GM23338 (cell line): Measurements from ENCODE around the gene SRSF3.

Source experiments
- CREB1 ChIP-seq: fragments of 250-450 bp; sonication (Bioruptor Pico); IDR thresholded peaks from 2 replicates; pipeline ENCODE4 v1.5.0; 2020; ENCODE audit warnings: low read depth, mild to moderate bottlenecking, moderate library complexity
- EZH2 ChIP-seq: fragments of 200-600 bp; sonication (generic); IDR thresholded peaks from one replicate; pipeline ENCODE4 v1.8.0; 2017; ENCODE audit warnings: antibody characterized with exemption, mild to moderate bottlenecking, low read depth; ENCODE audit not compliant: unreplicated experiment
- EZH2phosphoT487 ChIP-seq: fragments of 200-600 bp; sonication (generic); IDR thresholded peaks from one replicate; pipeline ENCODE4 v1.8.1; 2018; ENCODE audit warnings: antibody characterized with exemption; ENCODE audit not compliant: unreplicated experiment
- JUNB ChIP-seq: IDR thresholded peaks from one replicate; pipeline ENCODE4 v1.6.1; 2016; ENCODE audit warnings: antibody characterized with exemption; ENCODE audit not compliant: unreplicated experiment
- NANOG ChIP-seq: IDR thresholded peaks from 2 replicates; pipeline ENCODE4 v1.6.1; 2016; ENCODE audit warnings: antibody characterized with exemption, borderline replicate concordance
- POLR2AphosphoS5 ChIP-seq: IDR thresholded peaks from 2 replicates; pipeline ENCODE4 v1.6.1; 2016; ENCODE audit warnings: antibody characterized with exemption, low read depth
- STAT1 ChIP-seq: IDR thresholded peaks from one replicate; pipeline ENCODE4 v1.6.1; 2016; ENCODE audit warnings: antibody characterized with exemption; ENCODE audit not compliant: unreplicated experiment
- ZNF114 ChIP-seq: fragments of 250-450 bp; sonication (Bioruptor Pico); IDR thresholded peaks from 2 replicates; pipeline ENCODE4 v1.5.0; 2020; ENCODE audit warnings: mild to moderate bottlenecking, moderate library complexity
- ZNF331 ChIP-seq: fragments of 250-450 bp; sonication (Bioruptor Pico); IDR thresholded peaks from 2 replicates; pipeline ENCODE4 v1.5.0; 2020; ENCODE audit warnings: low read depth, mild to moderate bottlenecking, moderate library complexity
- ZNF462 ChIP-seq: fragments of 250-450 bp; sonication (Bioruptor Pico); IDR thresholded peaks from 2 replicates; pipeline ENCODE4 v1.5.0; 2020; ENCODE audit warnings: mild to moderate bottlenecking, moderate library complexity
- TF ChIP-seq, protein P1 (sequence below), 2 experiments: fragments of 200-600 bp in 1 of 2; sonication (generic) in 1 of 2; conservative IDR thresholded peaks; 2 replicates each; pipeline versions ENCODE4 v1.5.1 to v1.6.1; 2016 to 2017; ENCODE audit warnings: antibody characterized with exemption in 2 of 2, low read depth in 2 of 2, mild to moderate bottlenecking in 2 of 2, moderate library complexity in 1 of 2
- TF ChIP-seq, protein P2 (sequence below): IDR thresholded peaks from one replicate; pipeline ENCODE4 v1.6.1; 2018; ENCODE audit warnings: antibody characterized with exemption; ENCODE audit not compliant: unreplicated experiment
- TF ChIP-seq, protein P3 (sequence below): IDR thresholded peaks from 2 replicates; pipeline ENCODE4 v1.6.1; 2016; ENCODE audit warnings: antibody characterized with exemption

DNA sequence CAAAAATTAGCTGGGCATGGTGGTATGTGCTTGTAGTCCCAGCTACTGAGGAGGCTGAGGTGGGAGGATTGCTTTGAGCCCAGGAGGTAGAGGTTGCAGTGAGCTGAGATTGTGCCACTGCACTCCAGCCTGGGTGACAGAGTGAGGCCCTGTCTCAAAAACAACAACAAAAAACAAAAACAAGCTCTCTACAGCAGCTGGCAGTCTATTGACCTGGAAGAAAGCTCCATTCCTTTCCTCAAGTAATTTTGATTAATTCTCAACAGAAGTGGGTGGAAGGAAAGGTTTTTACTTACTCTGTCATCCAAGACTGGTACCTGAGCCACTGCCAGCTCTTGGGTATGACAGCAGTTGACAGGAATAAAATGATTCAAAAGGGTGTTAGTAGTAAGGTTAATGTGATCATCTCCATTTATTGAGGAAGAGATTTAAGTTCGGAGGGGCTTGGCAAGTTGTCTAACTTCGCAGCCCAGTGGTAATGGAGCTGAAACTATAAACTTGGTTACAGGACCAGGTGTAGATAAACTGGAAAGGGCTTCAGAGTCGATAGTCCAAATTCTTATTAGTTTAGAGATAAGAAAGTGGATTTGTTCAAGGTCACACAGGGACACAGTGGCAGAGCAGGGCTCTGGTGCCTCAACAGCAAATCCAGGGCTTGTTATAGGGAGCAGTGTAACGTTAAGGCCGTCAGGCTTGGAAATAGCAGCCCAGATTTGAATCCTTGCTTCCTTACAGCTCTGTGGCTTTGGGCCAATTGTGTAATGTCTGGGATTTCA is 14.8 kb downstream of the SRSF3 start:
- TF ChIP-seq, protein P1, sequence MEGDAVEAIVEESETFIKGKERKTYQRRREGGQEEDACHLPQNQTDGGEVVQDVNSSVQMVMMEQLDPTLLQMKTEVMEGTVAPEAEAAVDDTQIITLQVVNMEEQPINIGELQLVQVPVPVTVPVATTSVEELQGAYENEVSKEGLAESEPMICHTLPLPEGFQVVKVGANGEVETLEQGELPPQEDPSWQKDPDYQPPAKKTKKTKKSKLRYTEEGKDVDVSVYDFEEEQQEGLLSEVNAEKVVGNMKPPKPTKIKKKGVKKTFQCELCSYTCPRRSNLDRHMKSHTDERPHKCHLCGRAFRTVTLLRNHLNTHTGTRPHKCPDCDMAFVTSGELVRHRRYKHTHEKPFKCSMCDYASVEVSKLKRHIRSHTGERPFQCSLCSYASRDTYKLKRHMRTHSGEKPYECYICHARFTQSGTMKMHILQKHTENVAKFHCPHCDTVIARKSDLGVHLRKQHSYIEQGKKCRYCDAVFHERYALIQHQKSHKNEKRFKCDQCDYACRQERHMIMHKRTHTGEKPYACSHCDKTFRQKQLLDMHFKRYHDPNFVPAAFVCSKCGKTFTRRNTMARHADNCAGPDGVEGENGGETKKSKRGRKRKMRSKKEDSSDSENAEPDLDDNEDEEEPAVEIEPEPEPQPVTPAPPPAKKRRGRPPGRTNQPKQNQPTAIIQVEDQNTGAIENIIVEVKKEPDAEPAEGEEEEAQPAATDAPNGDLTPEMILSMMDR (conservative IDR thresholded peaks at IDR 0.05; ENCODE audit: low read depth in 2 of 2) = no peak
- TF ChIP-seq POLR2AphosphoS5 (peak; percentile 21; the same call in 1 of the 2 replicates), EZH2 (no peak), ZNF114 (CRISPR knock-in tag) (no peak), EZH2phosphoT487 (no peak), JUNB (no peak), ZNF462 (CRISPR knock-in tag) (no peak), ZNF331 (CRISPR knock-in tag) (no peak), NANOG (no peak), CREB1 (CRISPR knock-in tag) (no peak), STAT1 (no peak)
- TF ChIP-seq, protein P2, sequence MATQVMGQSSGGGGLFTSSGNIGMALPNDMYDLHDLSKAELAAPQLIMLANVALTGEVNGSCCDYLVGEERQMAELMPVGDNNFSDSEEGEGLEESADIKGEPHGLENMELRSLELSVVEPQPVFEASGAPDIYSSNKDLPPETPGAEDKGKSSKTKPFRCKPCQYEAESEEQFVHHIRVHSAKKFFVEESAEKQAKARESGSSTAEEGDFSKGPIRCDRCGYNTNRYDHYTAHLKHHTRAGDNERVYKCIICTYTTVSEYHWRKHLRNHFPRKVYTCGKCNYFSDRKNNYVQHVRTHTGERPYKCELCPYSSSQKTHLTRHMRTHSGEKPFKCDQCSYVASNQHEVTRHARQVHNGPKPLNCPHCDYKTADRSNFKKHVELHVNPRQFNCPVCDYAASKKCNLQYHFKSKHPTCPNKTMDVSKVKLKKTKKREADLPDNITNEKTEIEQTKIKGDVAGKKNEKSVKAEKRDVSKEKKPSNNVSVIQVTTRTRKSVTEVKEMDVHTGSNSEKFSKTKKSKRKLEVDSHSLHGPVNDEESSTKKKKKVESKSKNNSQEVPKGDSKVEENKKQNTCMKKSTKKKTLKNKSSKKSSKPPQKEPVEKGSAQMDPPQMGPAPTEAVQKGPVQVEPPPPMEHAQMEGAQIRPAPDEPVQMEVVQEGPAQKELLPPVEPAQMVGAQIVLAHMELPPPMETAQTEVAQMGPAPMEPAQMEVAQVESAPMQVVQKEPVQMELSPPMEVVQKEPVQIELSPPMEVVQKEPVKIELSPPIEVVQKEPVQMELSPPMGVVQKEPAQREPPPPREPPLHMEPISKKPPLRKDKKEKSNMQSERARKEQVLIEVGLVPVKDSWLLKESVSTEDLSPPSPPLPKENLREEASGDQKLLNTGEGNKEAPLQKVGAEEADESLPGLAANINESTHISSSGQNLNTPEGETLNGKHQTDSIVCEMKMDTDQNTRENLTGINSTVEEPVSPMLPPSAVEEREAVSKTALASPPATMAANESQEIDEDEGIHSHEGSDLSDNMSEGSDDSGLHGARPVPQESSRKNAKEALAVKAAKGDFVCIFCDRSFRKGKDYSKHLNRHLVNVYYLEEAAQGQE = no peak
- TF ChIP-seq, protein P3, sequence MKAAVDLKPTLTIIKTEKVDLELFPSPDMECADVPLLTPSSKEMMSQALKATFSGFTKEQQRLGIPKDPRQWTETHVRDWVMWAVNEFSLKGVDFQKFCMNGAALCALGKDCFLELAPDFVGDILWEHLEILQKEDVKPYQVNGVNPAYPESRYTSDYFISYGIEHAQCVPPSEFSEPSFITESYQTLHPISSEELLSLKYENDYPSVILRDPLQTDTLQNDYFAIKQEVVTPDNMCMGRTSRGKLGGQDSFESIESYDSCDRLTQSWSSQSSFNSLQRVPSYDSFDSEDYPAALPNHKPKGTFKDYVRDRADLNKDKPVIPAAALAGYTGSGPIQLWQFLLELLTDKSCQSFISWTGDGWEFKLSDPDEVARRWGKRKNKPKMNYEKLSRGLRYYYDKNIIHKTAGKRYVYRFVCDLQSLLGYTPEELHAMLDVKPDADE = no peak
